GM13977 (cell line): Measurements from ENCODE around the gene TAF10.

Source experiments
- DNase-seq: peaks from one replicate; pipeline ENCODE4 v3.0.0; 2012; ENCODE audit warnings: low spot score
- CTCF ChIP-seq: IDR thresholded peaks from 2 replicates; pipeline ENCODE4 v1.5.1; 2012; ENCODE audit warnings: mild to moderate bottlenecking, control low read depth; ENCODE audit not compliant: insufficient read depth; ENCODE audit errors: extremely low read depth, missing control alignments
- in situ Hi-C: fragments of 300-500 bp; cut with MboI; formaldehyde crosslinking; loops from one replicate; pipeline ENCODE4 v1.12.0; 2022; ENCODE audit warnings: low sequenced_read_pairs, low pct_unique_long_range_greater_than_20kb, mixed read lengths, inconsistent platforms; ENCODE audit not compliant: unreplicated experiment

TAF10 gene

GRCh38 chr11:6598555-6598954, 13.5 kb downstream of the TAF10 start:
- DNase-seq: no peak
- TF ChIP-seq CTCF: no peak
- in situ Hi-C loops: no loop called here

GRCh38 chr11:6596239-6596877, 15.7 kb downstream of the TAF10 start:
- in situ Hi-C loops: no loop called here
- no peak for DNase-seq
- no peak for TF ChIP-seq CTCF

- no peak for DNase-seq
- in situ Hi-C loops: no loop called here
- TF ChIP-seq CTCF: no peak
Observed at GRCh38 chr11:6594142-6594768, 17.8 kb downstream of the TAF10 start.

- no peak for TF ChIP-seq CTCF
- in situ Hi-C loops: no loop called here
- no peak for DNase-seq
Observed at GRCh38 chr11:6588018-6588417, 24.0 kb downstream of the TAF10 start.

GRCh38 chr11:6587360-6587953, 24.6 kb downstream of the TAF10 start:
- no peak for TF ChIP-seq CTCF
- no peak for DNase-seq
- in situ Hi-C loops: no loop called here

- no peak for DNase-seq
- in situ Hi-C loops: no loop called here
- TF ChIP-seq CTCF: no peak
Observed at GRCh38 chr11:6586434-6587359, 25.3 kb downstream of the TAF10 start.
